RKO (cell line): ENCODE results near the gene TRAF1.

Source experiments
- DNase-seq: peaks from one replicate; pipeline ENCODE4 v3.0.0-alpha.2; 2016; ENCODE audit warnings: low spot score

Gene TRAF1

GRCh38 chr9:120870206-120870605 lies 56.4 kb downstream of the TRAF1 start:
- no peak for DNase-seq

GRCh38 chr9:120869726-120870125 lies 56.9 kb downstream of the TRAF1 start:
- no peak for DNase-seq

GRCh38 chr9:120869360-120869687 lies 57.3 kb downstream of the TRAF1 start:
- no peak for DNase-seq

GRCh38 chr9:120868676-120869359 lies 57.8 kb downstream of the TRAF1 start:
- DNase-seq, result peak; percentile 94

DNA sequence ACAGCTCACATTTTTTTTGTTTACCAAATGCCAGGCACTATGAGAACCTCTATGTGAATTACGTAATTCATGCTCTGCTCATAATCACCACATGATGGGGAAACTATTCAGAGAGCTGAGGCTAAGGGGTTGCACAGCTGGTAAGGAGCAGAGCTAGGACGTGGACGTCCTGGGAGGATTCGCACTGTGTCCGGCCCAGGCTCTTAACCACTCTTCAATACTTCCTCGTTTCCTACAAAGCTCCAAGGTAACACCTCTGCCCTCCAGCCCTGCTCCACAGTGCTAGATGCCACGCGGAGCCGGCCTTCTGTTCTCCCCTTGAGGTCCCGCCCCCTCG lies 58.3 kb downstream of the TRAF1 start:
- no peak for DNase-seq

GRCh38 chr9:120867676-120868338 lies 58.8 kb downstream of the TRAF1 start:
- DNase-seq, result no peak

- DNase-seq, result no peak
These were observed 59.9 kb downstream of the TRAF1 start for GRCh38 chr9:120866651-120867050.

GRCh38 chr9:120865809-120866208 lies 60.8 kb downstream of the TRAF1 start:
- no peak for DNase-seq

DNA sequence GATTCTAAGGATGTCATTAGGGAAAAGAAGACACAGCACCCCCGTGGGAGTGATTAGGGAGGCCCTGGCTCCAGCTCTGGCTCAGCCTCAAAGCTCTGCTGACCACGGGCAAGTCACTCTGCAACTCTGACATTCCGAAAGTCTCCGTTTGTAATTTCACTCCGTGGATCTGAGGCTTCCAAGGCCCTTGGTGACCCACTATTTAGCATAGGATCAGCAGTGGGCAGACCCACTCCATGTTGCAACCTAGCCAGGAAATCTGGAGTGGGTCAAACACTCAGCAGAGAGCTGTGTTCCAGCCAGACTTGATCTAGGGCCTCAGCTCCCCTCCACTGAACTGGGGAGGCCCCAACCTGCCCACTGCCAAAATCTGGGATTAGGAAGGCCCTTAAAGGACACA lies 61.4 kb downstream of the TRAF1 start:
- DNase-seq, result no peak

DNA sequence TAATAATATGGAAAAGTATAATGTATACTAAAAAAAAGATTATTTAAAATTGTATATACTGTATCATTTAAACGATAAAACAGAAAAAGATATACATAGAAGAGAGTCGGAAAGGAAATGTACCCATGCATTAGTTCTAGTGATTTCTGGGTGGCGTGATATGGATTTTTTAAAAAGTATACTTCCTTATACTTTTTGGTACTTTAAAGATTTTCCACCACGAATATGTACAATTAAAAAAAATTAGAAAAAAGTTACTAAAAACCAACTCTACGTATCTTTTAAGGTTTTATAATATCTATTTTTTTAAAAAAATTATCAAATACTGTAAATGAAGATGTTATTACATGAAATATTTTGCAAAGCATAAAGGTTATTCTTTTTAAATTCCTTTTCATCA lies 61.9 kb downstream of the TRAF1 start:
- DNase-seq, result no peak

DNA sequence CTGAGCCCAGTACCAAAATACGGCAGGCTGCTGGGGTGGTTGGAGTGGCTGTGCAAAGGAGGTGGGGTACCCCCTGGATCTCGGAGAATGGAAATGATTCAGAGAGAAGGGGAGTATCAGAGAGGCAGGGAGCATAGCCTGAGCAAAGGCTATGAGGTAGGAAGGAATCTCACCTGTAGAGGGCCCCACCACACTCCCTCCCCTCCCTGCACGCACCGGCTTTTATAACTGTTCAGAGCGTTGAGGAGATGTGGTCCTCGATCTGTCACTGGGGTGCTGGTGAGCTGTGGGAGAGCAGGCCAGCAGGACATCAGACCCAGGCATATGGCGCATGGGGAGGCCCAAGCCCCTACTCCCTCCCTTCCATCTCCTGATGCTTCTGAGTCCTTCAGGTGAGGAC lies 62.8 kb downstream of the TRAF1 start:
- DNase-seq, result no peak

- DNase-seq, result no peak
These were observed 64.1 kb downstream of the TRAF1 start for GRCh38 chr9:120862452-120862851.

DNA sequence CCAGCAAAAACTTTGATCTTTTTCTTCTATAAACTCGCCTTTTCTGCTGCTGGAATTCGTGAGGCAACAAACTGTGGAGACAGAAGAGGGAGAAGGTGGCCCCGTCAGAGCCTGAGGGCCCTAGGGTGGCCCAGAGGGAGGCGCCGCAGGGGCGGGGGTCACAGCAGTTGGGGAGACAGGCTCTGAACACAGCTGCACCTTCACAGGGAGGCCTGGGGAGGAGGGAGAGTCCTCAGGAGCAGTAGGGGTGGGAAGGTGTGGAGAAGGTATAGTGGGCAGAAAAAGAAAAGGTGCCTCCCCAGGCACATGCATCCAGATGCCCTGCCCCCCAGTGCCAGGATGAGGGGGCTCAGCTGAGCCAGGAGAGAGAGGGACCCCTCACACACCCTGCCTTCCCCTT lies 64.7 kb downstream of the TRAF1 start:
- no peak for DNase-seq

DNA sequence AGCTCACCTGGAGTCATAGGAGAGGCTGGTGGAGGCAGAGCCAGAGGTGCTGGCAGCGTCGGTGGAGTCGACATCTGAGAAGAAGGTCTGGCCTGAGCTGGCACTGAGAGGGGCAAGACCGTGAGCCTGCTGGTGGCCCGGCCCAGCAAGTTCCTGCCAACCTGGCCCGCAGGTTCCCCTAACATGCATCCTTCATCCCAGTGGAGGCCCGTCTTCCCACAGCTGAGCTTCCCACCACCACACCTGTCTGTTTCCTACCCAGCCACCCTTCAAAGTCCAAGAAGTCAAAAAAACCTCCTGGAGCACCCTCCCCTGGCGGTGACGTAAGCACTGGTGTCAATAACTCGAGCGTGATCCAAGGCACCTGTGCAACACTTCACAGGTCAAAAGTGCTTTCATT lies 66.5 kb downstream of the TRAF1 start:
- DNase-seq, result no peak

DNA sequence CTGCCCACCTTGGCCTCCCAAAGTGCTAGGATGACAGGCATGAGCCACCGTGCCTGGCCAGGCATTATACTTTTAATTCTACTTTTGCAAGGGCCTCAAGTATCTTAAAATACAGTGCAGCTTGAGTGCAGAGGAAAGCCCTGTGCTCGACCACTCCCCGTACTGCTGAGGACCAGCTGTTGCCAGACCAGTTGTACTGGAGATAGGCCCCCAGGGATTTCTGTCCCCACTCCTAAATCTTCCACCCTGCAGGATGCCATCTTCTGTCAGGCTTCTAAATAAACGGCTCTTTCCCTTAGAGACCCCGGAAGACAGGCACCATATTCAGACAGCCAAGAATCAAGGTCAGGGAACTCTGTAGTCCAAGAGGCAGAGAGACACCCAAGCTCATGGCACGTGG lies 67.2 kb downstream of the TRAF1 start:
- DNase-seq, result no peak

- DNase-seq, result no peak
These were observed 68.7 kb downstream of the TRAF1 start for GRCh38 chr9:120857902-120858301.

DNA sequence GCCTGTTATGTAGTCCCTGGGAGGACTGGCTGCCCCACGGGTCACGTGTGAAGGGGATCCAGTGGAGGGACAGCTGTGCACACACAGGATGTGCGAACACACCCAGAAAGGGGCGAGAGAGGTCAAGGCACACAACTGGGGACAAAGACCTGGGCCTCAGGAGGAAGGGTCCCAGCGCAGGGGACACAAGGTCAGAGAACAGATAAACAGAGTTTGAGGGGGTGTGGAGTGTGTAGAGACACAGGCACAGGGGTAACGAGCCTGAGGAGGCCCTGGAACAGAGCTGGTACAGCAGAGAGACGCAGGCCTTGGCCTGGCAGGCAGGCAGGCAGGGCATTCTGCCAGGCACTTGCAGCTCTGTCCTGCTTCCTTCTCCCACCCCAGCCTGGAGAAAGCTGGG lies 69.1 kb downstream of the TRAF1 start:
- DNase-seq, result no peak

DNA sequence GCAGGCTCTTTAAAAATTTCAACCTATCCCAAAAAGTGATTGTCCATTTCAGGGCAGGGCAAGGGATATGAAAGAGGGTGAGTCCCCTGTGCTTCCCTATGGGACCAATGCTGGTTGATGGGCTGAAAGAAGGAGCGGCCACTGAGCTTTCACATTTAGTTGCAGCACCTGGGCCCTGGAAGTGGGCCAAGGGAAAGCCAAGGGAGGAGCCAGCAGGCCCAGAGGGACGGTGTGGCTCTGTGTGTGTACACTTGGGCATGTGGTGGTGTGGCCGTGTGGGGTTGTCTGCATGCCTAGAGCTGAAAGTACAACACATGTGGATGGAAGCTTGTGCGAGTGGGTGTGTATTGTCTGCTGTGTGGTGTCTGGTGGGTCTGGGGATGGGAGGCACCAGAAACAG lies 69.9 kb downstream of the TRAF1 start:
- no peak for DNase-seq

GRCh38 chr9:120855827-120856670 lies 70.5 kb downstream of the TRAF1 start:
- no peak for DNase-seq

GRCh38 chr9:120854596-120855327 lies 71.8 kb downstream of the TRAF1 start:
- no peak for DNase-seq

DNA sequence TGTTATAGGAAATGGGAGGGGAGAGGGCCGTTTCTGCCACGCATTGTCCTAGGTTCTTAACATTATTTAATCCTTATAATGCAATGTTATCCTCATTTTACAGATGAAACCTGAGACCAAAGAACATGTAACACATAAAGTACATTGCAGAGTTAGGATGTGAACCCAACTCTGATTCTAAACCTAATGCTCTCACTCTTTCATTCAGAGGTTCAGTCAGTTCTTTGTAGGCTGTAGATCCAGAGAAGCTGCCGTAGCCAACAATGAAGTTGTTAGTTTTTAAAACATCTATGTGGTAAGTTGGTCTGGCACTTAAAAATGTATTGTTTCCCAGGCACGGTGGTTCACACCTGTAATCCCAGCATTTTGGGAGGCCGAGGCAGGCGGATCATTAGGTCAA lies 73.4 kb downstream of the TRAF1 start:
- DNase-seq, result no peak
